ENCODE measurements around the gene CDC42BPG. TPM values are rescaled to one million over a fixed set of nuclear protein-coding genes. Genes with fewer than 3 reads are reported as not detected.

Gene CDC42BPG
- polyA plus RNA-seq, 1 experiment = 0.02 TPM

DNA sequence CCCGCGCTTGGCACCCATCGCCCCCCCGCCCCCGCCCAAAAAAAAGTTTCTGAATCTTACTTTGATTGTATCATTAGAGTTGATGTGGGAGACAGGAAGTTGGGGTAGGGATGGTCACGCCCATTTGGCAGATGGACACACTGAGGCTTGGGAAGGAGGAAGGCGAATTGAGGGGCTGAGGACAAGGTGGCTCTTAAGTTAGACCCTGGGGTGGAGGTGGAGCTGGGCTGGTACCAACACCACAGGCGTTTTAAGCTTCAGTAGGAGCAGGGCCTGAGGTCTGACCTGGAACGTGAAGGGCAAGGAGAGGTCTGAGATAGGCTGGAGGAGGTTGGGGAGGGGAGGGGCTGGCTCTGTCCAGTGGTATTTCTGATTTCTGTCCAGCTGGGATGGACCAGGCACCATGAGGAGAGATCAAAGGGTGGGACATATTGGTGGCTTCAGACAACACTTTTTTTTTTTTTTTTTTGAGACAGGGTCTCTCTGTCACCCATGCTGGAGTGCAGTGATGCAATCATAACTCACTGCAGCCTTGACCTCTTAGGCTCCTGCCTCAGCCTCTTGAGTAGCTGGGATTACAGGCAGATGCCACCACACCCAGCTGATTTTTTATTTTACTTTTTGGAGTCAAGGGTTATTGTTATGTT is 799 bp upstream of the CDC42BPG start:
- ChIA-PET CTCF (interaction anchor here (1.1 to 29.2 kb wide), 7 partner anchors 9 to 272 kb away, joined by 3 to 797 read pairs (median 15); partner anchors contain the start of genes ARL2, BATF2, EHD1 and ZNHIT2), POLR2A (no interaction called here)
- H3K27me3 ChIP-seq (ENCODE audit: control insufficient read depth, insufficient read depth, low read length) = no peaks in the 10 kb centered on the region
- no peaks in the 10 kb centered on the region for H3K36me3 ChIP-seq (ENCODE audit: control insufficient read depth, insufficient read depth, low read length)
- H3K4me3 ChIP-seq (ENCODE audit: low read depth, low read length) = no peak overlapping the region
- TF ChIP-seq, protein P1, sequence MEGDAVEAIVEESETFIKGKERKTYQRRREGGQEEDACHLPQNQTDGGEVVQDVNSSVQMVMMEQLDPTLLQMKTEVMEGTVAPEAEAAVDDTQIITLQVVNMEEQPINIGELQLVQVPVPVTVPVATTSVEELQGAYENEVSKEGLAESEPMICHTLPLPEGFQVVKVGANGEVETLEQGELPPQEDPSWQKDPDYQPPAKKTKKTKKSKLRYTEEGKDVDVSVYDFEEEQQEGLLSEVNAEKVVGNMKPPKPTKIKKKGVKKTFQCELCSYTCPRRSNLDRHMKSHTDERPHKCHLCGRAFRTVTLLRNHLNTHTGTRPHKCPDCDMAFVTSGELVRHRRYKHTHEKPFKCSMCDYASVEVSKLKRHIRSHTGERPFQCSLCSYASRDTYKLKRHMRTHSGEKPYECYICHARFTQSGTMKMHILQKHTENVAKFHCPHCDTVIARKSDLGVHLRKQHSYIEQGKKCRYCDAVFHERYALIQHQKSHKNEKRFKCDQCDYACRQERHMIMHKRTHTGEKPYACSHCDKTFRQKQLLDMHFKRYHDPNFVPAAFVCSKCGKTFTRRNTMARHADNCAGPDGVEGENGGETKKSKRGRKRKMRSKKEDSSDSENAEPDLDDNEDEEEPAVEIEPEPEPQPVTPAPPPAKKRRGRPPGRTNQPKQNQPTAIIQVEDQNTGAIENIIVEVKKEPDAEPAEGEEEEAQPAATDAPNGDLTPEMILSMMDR (IDR thresholded peaks at IDR 0.05; ENCODE audit: insufficient read depth, low read depth, low read length) = no peak
- DNase-seq (ENCODE audit: low read depth) = no peak

DNA sequence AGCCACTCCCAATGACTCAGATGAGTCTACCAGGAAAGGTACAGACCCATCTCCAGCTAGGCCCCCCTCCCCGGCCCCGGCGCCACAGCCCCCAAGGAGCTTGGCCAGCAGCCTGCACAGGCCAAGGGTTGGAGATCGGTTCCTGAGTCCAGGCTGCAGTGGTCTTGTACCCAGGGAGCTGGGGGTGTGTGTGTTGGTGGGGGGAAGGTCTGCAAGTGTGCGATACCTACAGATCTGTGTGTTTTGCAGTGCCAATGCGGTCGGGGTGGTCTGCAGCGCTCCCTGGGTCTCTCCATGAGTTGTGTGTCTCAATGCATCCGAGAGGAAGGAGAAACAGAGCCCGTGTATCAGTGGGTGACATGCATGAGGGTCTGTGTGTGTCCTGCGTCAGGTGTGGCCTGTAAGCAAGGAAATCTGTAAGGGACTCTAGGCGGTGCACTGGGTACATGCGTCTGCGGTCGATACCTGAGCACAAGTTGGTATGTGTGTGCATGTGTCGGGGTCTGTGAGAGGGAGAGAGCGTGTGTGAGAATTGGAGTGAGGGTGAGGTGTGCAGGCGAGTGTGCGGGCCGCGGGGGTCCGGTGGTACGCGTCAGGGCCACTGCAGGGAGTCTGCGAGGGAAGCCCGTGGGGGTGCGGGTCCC is 645 bp downstream of the CDC42BPG start:
- Histone ChIP-seq H3K36me3 (ENCODE audit: control insufficient read depth, insufficient read depth, low read length) (no peaks in the 10 kb centered on the region), H3K4me3 (ENCODE audit: low read depth, low read length) (no peak overlapping the region), H3K27me3 (ENCODE audit: control insufficient read depth, insufficient read depth, low read length) (no peaks in the 10 kb centered on the region)
- TF ChIP-seq, protein P1 (IDR thresholded peaks at IDR 0.05; ENCODE audit: insufficient read depth, low read depth, low read length) = no peak
- no peak for DNase-seq (ENCODE audit: low read depth)
- CTCF ChIA-PET = interaction anchor here (0.6 to 29.2 kb wide), 16 partner anchors 7 to 597 kb away, joined by 3 to 797 read pairs (median 4); partner anchors contain the start of genes ARL2, BATF2, EHD1 and PPP1R14B
- POLR2A ChIA-PET = no interaction called here

DNA sequence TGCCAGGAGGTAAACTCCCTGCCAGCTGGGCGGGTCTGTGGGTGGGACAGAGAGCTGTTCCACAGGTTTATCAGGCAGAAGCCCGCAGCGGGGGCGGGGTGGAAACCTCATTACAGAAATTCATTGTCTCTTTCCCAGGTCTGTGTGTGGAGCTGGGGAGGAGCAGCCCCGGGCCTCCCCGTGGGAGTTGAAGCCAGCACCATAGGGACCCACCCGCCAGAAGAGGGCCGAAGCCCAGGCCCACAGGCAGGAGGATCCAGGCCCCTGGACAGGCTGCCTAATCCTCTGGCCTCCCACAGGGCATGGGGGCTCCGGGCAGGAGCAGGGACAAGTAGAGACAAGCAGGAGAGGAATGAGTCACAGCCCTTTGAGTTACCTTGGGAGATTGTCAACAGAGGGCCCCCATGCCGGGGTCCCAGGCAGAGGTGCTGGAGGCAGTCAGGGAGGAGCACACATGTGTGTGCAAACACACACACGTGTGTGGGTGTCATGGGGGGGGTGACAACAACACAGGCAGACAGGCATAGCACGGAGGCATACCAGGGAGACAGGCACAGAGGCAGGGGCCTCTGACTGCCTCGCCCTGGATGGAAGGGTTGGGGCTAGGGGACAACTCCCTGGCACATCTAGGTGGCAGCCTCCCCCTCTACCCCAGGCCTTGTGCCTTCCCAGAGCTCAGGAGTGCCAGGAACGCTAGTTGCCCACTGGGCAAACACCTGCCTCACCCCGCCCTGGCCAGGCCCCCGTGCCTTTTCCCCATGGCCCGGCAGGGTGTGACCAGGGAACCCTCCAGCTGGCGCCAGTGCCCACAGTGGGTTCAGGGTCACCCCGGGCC is 1.4 kb downstream of the CDC42BPG start:
- DNase-seq (ENCODE audit: low read depth) = no peak
- TF ChIP-seq, protein P1 (IDR thresholded peaks at IDR 0.05; ENCODE audit: insufficient read depth, low read depth, low read length) = no peak
- ChIA-PET CTCF (interaction anchor here (0.6 to 29.2 kb wide), 9 partner anchors 7 to 270 kb away, joined by 3 to 797 read pairs (median 6); partner anchors contain the start of gene EHD1), POLR2A (no interaction called here)
- H3K36me3 ChIP-seq (ENCODE audit: control insufficient read depth, insufficient read depth, low read length) = no peaks in the 10 kb centered on the region
- no peak overlapping the region for H3K4me3 ChIP-seq (ENCODE audit: low read depth, low read length)
- H3K27me3 ChIP-seq (ENCODE audit: control insufficient read depth, insufficient read depth, low read length) = no peaks in the 10 kb centered on the region

GRCh38 chr11:64842366-64842759 is 2.1 kb downstream of the CDC42BPG start:
- H3K27me3 ChIP-seq (ENCODE audit: control insufficient read depth, insufficient read depth, low read length) = no peaks in the 10 kb centered on the region
- H3K36me3 ChIP-seq (ENCODE audit: control insufficient read depth, insufficient read depth, low read length) = no peaks in the 10 kb centered on the region
- ChIA-PET POLR2A (no interaction called here), CTCF (interaction anchor here (1.2 to 29.2 kb wide), 4 partner anchors 11 to 276 kb away, joined by 3 to 797 read pairs (median 4); partner anchors contain the start of gene EHD1)
- TF ChIP-seq, protein P1 (IDR thresholded peaks at IDR 0.05; ENCODE audit: insufficient read depth, low read depth, low read length) = no peak
- DNase-seq (ENCODE audit: low read depth) = no peak
- H3K4me3 ChIP-seq (ENCODE audit: low read depth, low read length) = no peak overlapping the region
